ENCODE results near the gene NAP1L4. TPM values are rescaled to one million over a fixed set of nuclear protein-coding genes. Genes with fewer than 3 reads are reported as not detected.

The NAP1L4 gene
- total RNA-seq, 1 experiment from 2014 or later = 144 TPM

GRCh38 chr11:2913019-2913431 is 79.1 kb downstream of the NAP1L4 start:
- Histone ChIP-seq H3K27ac (ENCODE audit: low read depth, low read length) (peak overlapping the region; percentile 97), H3K4me3 (replicated peaks in 1 of 2; ENCODE audit: low read depth in 1 of 2, low read length in 2 of 2) (peak overlapping the region; percentile 37 to 54), H4K20me1 (ENCODE audit: insufficient read depth) (no peaks in the 10 kb centered on the region), H3K9me3 (ENCODE audit: control insufficient read depth in 1 of 2, insufficient read depth in 1 of 2, low read depth in 1 of 2, low read length in 2 of 2) (no peaks in the 10 kb centered on the region), H2AFZ (ENCODE audit: low read depth, low read length, poor library complexity, severe bottlenecking) (no peak overlapping the region), H3K79me2 (ENCODE audit: insufficient read depth, low read length) (no peaks in the 10 kb centered on the region), H3K4me1 (ENCODE audit: control insufficient read depth in 1 of 2, insufficient read depth in 2 of 2, low read length in 2 of 2) (peaks cover 49 to 55% of the 10 kb centered on the region in 2 experiments), H3K4me2 (ENCODE audit: low read length) (peak overlapping the region; percentile 93), H3K36me3 (ENCODE audit: control insufficient read depth in 1 of 2, insufficient read depth in 2 of 2, low read length in 2 of 2) (no peaks in the 10 kb centered on the region), H3K27me3 (ENCODE audit: insufficient read depth, low read length) (no peaks in the 10 kb centered on the region), H3K9ac (ENCODE audit: low read length) (peak overlapping the region; percentile 65), H3K9me2 (ENCODE audit: insufficient read depth) (no peaks in the 10 kb centered on the region)
- ChIA-PET RAD21 (ENCODE audit: low non-redundant PET in 1 of 2, low total read pairs in 2 of 2, uncharacterized antibody in 2 of 2, unreplicated experiment in 2 of 2) (no interaction called here), CTCF (interaction anchor here (0.8 to 3.0 kb wide), 2 partner anchors 21 to 23 kb away, joined by 3 to 19 read pairs; no protein-coding TSS in a partner anchor), POLR2A (interaction anchor here (0.7 to 3.6 kb wide), 5 partner anchors 10 to 17 kb away, joined by 3 to 44 read pairs (median 12); partner anchors contain the start of gene PHLDA2)
- TF ChIP-seq RAD21 (IDR thresholded peaks at IDR 0.05; ENCODE audit: low read depth) (no peak), EZH2phosphoT487 (IDR thresholded peaks at IDR 0.05; ENCODE audit: borderline replicate concordance) (no peak), YY1 (IDR thresholded peaks at IDR 0.05; ENCODE audit: extremely low read depth, insufficient replicate concordance, low read depth, low read length) (peak; percentile 9)
- TF ChIP-seq, protein P1, sequence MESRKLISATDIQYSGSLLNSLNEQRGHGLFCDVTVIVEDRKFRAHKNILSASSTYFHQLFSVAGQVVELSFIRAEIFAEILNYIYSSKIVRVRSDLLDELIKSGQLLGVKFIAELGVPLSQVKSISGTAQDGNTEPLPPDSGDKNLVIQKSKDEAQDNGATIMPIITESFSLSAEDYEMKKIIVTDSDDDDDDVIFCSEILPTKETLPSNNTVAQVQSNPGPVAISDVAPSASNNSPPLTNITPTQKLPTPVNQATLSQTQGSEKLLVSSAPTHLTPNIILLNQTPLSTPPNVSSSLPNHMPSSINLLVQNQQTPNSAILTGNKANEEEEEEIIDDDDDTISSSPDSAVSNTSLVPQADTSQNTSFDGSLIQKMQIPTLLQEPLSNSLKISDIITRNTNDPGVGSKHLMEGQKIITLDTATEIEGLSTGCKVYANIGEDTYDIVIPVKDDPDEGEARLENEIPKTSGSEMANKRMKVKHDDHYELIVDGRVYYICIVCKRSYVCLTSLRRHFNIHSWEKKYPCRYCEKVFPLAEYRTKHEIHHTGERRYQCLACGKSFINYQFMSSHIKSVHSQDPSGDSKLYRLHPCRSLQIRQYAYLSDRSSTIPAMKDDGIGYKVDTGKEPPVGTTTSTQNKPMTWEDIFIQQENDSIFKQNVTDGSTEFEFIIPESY (IDR thresholded peaks at IDR 0.05; ENCODE audit: extremely low read depth, insufficient replicate concordance, low read length) = no peak
- no TSS peak for BruUV-seq (replicated peaks)
- DNase-seq (ENCODE audit: low read depth, low spot score) (no peak), ATAC-seq (peak; percentile 45)
- intact Hi-C loops (cut with micrococcal nuclease) = no loop called here

DNA sequence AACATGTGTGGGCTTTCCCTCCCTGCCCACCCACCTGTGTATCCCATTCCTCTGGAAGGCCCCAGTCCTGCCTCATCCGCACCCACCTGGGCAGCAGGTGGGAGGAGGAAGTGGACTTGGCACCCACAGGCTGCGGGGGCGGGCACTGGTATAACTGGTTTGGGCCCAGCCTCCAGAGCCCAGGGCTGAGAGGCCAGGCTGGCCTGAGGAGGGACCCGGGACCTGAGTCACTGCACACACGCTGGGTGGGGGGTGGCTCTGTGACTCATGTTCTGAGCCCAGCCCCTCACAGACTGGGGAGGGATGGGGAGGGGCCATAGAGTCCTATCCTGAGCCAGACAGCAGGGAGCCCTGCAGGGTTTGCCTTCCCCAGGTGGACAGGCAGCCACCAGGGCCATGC is 79.6 kb downstream of the NAP1L4 start:
- intact Hi-C loops (cut with micrococcal nuclease) = no loop called here
- peak overlapping the region; percentile 37 to 54 for H3K4me3 ChIP-seq (replicated peaks in 1 of 2; ENCODE audit: low read depth in 1 of 2, low read length in 2 of 2)
- H3K4me2 ChIP-seq (ENCODE audit: low read length) = peak overlapping the region; percentile 93
- POLR2A ChIA-PET = interaction anchor here (1.3 to 3.6 kb wide), 5 partner anchors 10 to 22 kb away, joined by 3 to 44 read pairs (median 12); partner anchors contain the start of gene PHLDA2
- RAD21 ChIA-PET (ENCODE audit: low non-redundant PET in 1 of 2, low total read pairs in 2 of 2, uncharacterized antibody in 2 of 2, unreplicated experiment in 2 of 2) = no interaction called here
- BruUV-seq (replicated peaks) = no TSS peak
- peak; percentile 86 for ATAC-seq
- CTCF ChIA-PET = interaction anchor here (3.0 kb wide), 1 partner anchor 20 kb away, joined by 19 read pairs; no protein-coding TSS in a partner anchor
- no peaks in the 10 kb centered on the region for H3K36me3 ChIP-seq (ENCODE audit: control insufficient read depth in 1 of 2, insufficient read depth in 2 of 2, low read length in 2 of 2)
- H3K9ac ChIP-seq (ENCODE audit: low read length) = peak overlapping the region; percentile 65
- no peak overlapping the region for H2AFZ ChIP-seq (ENCODE audit: low read depth, low read length, poor library complexity, severe bottlenecking)
- H3K4me1 ChIP-seq (ENCODE audit: control insufficient read depth in 1 of 2, insufficient read depth in 2 of 2, low read length in 2 of 2) = peaks cover 49 to 55% of the 10 kb centered on the region in 2 experiments
- peak overlapping the region; percentile 97 for H3K27ac ChIP-seq (ENCODE audit: low read depth, low read length)
- TF ChIP-seq, protein P1 (IDR thresholded peaks at IDR 0.05; ENCODE audit: extremely low read depth, insufficient replicate concordance, low read length) = peak; percentile 70
- TF ChIP-seq ZFX (IDR thresholded peaks at IDR 0.05) = no peak
- peak; percentile 75 for TF ChIP-seq POLR2AphosphoS5 (IDR thresholded peaks at IDR 0.05; ENCODE audit: low read depth, low read length)
- no peak for TF ChIP-seq ATF3 (IDR thresholded peaks at IDR 0.05)
- no peak for TF ChIP-seq ELF1 (IDR thresholded peaks at IDR 0.05; ENCODE audit: borderline replicate concordance, low read depth)
- TF ChIP-seq YY1 (IDR thresholded peaks at IDR 0.05; ENCODE audit: extremely low read depth, insufficient replicate concordance, low read depth, low read length) = peak; percentile 15
- peak; percentile 87 for DNase-seq (ENCODE audit: low read depth, low spot score)
- H3K9me3 ChIP-seq (ENCODE audit: control insufficient read depth in 1 of 2, insufficient read depth in 1 of 2, low read depth in 1 of 2, low read length in 2 of 2) = no peaks in the 10 kb centered on the region
- no peaks in the 10 kb centered on the region for H3K9me2 ChIP-seq (ENCODE audit: insufficient read depth)
- H3K79me2 ChIP-seq (ENCODE audit: insufficient read depth, low read length) = no peaks in the 10 kb centered on the region
- no peaks in the 10 kb centered on the region for H3K27me3 ChIP-seq (ENCODE audit: insufficient read depth, low read length)
- H4K20me1 ChIP-seq (ENCODE audit: insufficient read depth) = no peaks in the 10 kb centered on the region

Data from HCT116 (cell line).